ENCODE measurements around the gene RNH1. TPM values are rescaled to one million over a fixed set of nuclear protein-coding genes. Genes with fewer than 3 reads are reported as not detected.

The RNH1 gene
- total RNA-seq, 1 experiment from 2014 or later, result 240 TPM

GRCh38 chr11:459511-460220 is 47.4 kb downstream of the RNH1 start:
- no peak for DNase-seq (ENCODE audit: low read depth)

GRCh38 chr11:457111-457760 is 49.8 kb downstream of the RNH1 start:
- no peak for DNase-seq (ENCODE audit: low read depth)

- DNase-seq (ENCODE audit: low read depth), result no peak
Measured at GRCh38 chr11:456533-456932, 50.5 kb downstream of the RNH1 start.

GRCh38 chr11:455566-456147 is 51.4 kb downstream of the RNH1 start:
- no peak for DNase-seq (ENCODE audit: low read depth)

GRCh38 chr11:454801-455565 is 52.1 kb downstream of the RNH1 start:
- no peak for DNase-seq (ENCODE audit: low read depth)

GRCh38 chr11:454043-454442 is 53.0 kb downstream of the RNH1 start:
- DNase-seq (ENCODE audit: low read depth), result no peak

GRCh38 chr11:453564-453963 is 53.5 kb downstream of the RNH1 start:
- no peak for DNase-seq (ENCODE audit: low read depth)

- DNase-seq (ENCODE audit: low read depth), result no peak
Measured at GRCh38 chr11:452916-453527, 54.0 kb downstream of the RNH1 start.

GRCh38 chr11:452203-452744 is 54.8 kb downstream of the RNH1 start:
- no peak for DNase-seq (ENCODE audit: low read depth)

GRCh38 chr11:451738-452137 is 55.3 kb downstream of the RNH1 start:
- no peak for DNase-seq (ENCODE audit: low read depth)

GRCh38 chr11:450809-451451 is 56.1 kb downstream of the RNH1 start:
- DNase-seq (ENCODE audit: low read depth), result peak; percentile 49

- peak; percentile 93 for DNase-seq (ENCODE audit: low read depth)
Measured at GRCh38 chr11:449889-450808, 56.9 kb downstream of the RNH1 start, which contains the start of gene PTDSS2. Gene PTDSS2 (plus strand): TSS chr11:450279. CDS start chr11:450456, 177 bp downstream.

- peak; percentile 88 for DNase-seq (ENCODE audit: low read depth)
Measured at GRCh38 chr11:447923-448731, 58.9 kb downstream of the RNH1 start.

GRCh38 chr11:446891-447290 is 60.2 kb downstream of the RNH1 start:
- DNase-seq (ENCODE audit: low read depth), result no peak

GRCh38 chr11:445765-446588 is 61.1 kb downstream of the RNH1 start:
- no peak for DNase-seq (ENCODE audit: low read depth)
